MG63 (cell line): ENCODE results near the gene TNS1. TPM values are rescaled to one million over a fixed set of nuclear protein-coding genes. Genes with fewer than 3 reads are reported as not detected.

Experiments used
- DNase-seq: peaks from one replicate; pipeline ENCODE4 v3.0.0-alpha.2; 2020
- H3K27me3 ChIP-seq: fragments of 250-450 bp; sonication (Bioruptor Pico); 2 replicates; pipeline ENCODE4 v1.5.1; 2020; ENCODE audit warnings: mild to moderate bottlenecking, moderate library complexity
- H3K36me3 ChIP-seq: fragments of 250-450 bp; sonication (Bioruptor Pico); 2 replicates; pipeline ENCODE4 v1.5.1; 2020; ENCODE audit warnings: mild to moderate bottlenecking, moderate library complexity
- H3K4me3 ChIP-seq: fragments of 250-450 bp; sonication (Bioruptor Pico); 2 replicates; pipeline ENCODE4 v1.5.1; 2020; ENCODE audit warnings: mild to moderate bottlenecking, moderate library complexity
- H3K9me3 ChIP-seq: fragments of 250-450 bp; sonication (Bioruptor Pico); 2 replicates; pipeline ENCODE4 v1.5.1; 2020; ENCODE audit warnings: mild to moderate bottlenecking, moderate library complexity
- total RNA-seq: library from RNA; depleted of rRNA; stranded (reverse); fragments of >200 nt; shearing (Covaris generic); gene quantifications from 2 replicates; pipeline ENCODE4 v1.2.3, GENCODE V29; 2014; ENCODE audit warnings: low replicate concordance

The TNS1 gene
- total RNA-seq, 1 experiment from 2014 or later: 17.6 TPM

DNA sequence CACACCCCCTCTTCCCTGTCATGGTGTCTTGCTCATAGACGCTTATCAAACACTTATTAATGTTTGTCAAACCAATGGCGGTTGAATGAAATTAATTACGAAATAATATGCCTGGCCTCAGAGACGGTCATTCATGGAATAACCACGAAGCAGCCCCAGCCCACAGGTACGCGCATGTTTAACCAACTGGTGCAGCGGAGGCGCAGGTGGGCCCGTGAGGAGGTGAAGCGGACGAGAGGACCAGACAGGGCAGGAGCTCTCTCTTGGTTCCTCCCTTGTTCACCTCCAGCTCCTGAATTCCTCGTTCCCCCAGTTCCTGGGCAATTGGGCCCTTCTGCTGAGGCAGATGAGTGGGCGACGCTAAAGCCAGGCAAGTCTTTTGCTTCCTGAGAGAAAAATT is 169.8 kb downstream of the TNS1 start:
- Histone ChIP-seq H3K4me3 (no peak overlapping the region), H3K36me3 (peaks cover 26% of the 10 kb centered on the region), H3K9me3 (no peaks in the 10 kb centered on the region), H3K27me3 (no peaks in the 10 kb centered on the region)
- DNase-seq: no peak

DNA sequence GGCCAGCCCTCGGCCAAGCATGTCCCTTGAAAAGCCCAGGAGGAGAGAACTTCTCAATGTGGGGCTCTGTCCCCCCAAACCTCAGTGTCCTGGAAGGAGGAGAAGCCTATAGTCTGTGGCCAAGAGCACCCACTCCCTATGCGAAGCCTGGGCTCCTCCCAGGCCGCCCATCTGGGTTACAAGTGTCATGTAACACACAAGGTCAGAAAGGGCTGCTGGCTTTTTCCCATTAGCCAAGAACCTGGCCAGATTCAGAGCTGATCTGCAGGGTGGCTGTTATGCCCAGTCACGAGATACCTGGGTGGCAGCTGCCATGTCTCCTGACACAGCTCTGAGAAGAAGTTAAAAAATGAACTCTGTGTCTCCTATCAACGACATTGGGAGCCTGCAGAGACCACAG is 170.7 kb downstream of the TNS1 start:
- no peak overlapping the region for H3K4me3 ChIP-seq
- no peaks in the 10 kb centered on the region for H3K9me3 ChIP-seq
- peaks cover 26% of the 10 kb centered on the region for H3K36me3 ChIP-seq
- DNase-seq: no peak
- no peaks in the 10 kb centered on the region for H3K27me3 ChIP-seq

DNA sequence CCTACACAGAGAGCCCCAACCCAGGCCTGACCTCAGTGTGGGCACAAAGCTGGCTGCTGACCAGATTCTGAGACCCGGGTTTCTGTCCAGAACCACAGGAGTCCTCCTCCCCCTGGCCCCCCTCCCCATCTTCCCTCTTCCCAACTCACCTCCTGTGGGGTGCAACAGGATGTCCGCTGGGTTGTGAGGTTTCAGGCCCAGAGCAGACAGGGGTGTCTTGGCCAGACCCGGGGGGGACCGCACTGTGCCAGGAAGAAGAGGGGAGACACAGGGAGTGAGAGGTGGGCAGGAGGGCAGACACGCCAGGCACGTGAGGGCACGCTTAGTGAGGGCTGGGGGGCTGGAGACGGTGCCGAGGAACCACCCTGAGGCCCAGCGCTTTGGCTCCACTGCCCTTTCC is 171.5 kb downstream of the TNS1 start:
- H3K27me3 ChIP-seq: no peaks in the 10 kb centered on the region
- peaks cover 24% of the 10 kb centered on the region for H3K36me3 ChIP-seq
- no peaks in the 10 kb centered on the region for H3K9me3 ChIP-seq
- H3K4me3 ChIP-seq: no peak overlapping the region
- no peak for DNase-seq

DNA sequence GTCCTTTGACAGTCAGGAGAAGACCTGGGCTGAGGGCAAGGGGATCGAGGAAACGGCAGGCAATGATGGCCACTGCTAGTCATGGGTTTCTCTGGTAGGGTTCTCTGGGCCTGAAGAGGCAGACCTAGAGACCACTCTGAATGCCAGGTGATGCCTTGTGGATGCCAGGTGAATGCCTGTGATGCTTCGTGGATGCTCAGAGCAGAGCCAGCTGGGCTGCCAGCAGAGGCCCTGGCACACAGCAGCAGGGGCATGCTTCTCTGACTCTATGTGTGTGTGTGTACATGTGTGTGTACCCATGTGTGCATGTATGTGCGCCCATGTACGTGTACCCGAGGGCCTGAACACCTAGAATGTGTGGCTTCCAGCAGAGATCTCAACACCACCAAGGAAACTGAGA is 172.0 kb downstream of the TNS1 start:
- H3K9me3 ChIP-seq: no peaks in the 10 kb centered on the region
- no peak overlapping the region for H3K4me3 ChIP-seq
- H3K27me3 ChIP-seq: no peaks in the 10 kb centered on the region
- no peak for DNase-seq
- H3K36me3 ChIP-seq: peaks cover 22% of the 10 kb centered on the region

DNA sequence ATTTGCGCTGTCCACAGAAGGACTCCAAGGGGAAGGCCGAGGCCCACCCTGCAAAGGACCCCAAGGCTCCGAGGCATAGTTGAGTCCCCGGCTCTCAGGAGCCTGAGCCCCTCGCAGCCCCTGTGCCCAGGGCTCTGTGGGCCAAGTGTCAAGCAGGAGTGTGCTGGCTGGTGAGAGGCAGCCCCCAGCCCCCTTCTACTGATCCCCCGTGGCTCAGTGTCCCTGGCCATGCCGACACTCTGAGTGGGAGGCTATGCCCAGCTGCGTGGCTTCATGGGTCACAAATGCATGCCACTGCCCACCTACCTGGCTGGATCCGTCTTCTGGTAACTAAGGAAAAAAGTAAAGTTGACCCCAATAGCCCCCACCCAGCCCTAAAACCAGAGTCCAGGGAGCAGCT is 172.7 kb downstream of the TNS1 start:
- Histone ChIP-seq H3K4me3 (no peak overlapping the region), H3K27me3 (no peaks in the 10 kb centered on the region), H3K9me3 (no peaks in the 10 kb centered on the region), H3K36me3 (peaks cover 18% of the 10 kb centered on the region)
- no peak for DNase-seq

DNA sequence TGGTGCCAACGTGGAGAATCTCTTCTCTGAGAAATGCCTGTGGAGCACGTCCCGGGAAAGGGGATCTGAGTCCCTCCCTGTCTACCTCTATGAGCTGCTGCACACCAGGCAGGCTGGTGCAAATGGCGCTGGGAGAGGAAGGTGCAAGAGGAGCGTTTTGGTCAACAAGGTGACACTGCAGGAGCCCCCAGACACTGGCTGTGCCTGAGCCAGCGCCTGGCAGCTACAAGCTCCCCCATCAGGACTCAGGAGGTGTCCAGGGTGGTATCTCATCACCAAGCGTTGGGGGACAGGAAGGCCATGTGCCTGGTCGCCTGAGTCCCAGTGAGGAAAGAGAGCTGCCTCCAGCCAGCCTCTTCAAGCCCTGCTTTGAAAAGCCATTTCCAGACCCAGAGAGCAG is 173.4 kb downstream of the TNS1 start:
- H3K4me3 ChIP-seq: no peak overlapping the region
- H3K36me3 ChIP-seq: peaks cover 15% of the 10 kb centered on the region
- no peak for DNase-seq
- H3K27me3 ChIP-seq: no peaks in the 10 kb centered on the region
- H3K9me3 ChIP-seq: no peaks in the 10 kb centered on the region

DNA sequence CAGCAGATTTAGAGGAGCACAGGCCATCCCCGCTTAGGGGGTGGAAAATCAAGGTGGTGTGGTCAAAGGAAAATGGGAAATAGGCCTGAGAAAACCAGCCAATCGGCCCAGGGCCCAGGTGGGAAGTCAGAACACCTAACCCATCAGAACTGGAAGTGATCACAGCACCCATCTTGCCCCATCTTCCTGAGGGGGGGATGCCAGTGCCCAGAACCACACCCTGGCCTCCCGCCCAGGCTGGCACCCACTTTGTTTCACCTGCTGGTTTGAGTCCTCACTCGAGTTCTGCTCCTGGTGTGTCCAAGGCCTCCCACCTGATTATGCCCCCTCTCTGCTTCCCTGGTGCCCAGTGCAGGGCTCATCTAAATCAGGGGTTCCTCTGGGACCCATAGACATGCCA is 174.5 kb downstream of the TNS1 start:
- H3K27me3 ChIP-seq: no peaks in the 10 kb centered on the region
- peaks cover 10% of the 10 kb centered on the region for H3K36me3 ChIP-seq
- no peaks in the 10 kb centered on the region for H3K9me3 ChIP-seq
- no peak overlapping the region for H3K4me3 ChIP-seq
- no peak for DNase-seq

DNA sequence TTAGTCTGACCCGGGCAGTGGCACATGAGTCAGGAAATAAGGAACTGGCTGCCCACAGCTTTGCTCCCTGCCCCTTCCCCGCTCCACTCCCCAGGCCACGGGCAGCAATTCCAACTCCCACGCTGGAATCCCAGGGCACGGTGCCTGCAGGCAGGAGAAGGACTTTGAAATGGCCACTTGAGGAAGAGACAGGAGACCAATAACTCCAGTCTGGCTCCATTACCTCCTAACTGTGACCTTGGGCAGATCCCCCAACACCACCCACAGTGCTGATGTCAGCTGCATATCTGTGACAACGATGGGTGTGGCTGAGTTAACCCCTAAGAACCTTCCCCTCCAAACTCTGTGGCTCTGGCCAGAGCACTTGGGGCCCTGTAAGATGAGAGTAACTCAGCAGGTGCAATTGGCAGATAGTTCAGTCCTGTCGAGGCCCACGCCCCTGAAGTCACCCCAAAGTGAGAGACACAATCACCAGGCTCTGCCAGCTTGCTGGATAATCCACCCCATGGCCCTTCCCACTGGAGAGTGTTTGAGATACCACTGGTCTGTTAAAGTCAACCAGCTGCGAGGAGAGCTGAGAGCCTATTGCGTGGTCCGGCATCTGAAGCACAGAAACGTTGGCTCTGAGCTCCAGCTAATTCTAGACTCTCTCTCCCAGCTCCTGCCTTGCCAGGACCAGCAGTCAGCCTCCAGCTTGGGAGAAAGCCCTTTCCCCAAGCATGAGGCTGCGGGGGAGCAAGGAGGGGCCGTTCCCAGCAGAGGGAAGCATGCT is 175.2 kb downstream of the TNS1 start:
- peak; percentile 21 for DNase-seq
- Histone ChIP-seq H3K4me3 (no peak overlapping the region), H3K27me3 (no peaks in the 10 kb centered on the region), H3K9me3 (no peaks in the 10 kb centered on the region), H3K36me3 (peaks cover 10% of the 10 kb centered on the region; the same call in 1 of the 2 replicates)

DNA sequence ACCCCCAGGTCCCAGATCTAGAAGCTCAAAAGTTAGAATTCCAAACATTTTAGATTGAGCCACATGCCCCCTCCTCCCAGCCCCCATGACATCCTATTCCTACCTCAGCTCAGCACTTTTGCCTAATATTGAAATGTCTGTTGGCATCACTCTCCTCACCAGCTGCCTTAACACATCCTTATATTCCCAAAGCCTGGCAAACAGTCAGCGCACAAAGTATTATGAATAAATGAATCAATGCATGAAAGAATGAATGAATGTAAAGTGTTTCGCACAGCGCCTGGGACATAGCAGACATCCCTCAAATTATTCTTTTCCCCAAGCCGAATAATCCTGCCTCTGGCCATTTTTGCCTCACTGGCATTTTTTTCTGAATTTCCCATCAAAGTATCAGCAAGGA is 175.8 kb downstream of the TNS1 start:
- Histone ChIP-seq H3K27me3 (no peaks in the 10 kb centered on the region), H3K9me3 (no peaks in the 10 kb centered on the region), H3K4me3 (no peak overlapping the region), H3K36me3 (peaks cover 10% of the 10 kb centered on the region; the same call in 1 of the 2 replicates)
- DNase-seq: no peak

DNA sequence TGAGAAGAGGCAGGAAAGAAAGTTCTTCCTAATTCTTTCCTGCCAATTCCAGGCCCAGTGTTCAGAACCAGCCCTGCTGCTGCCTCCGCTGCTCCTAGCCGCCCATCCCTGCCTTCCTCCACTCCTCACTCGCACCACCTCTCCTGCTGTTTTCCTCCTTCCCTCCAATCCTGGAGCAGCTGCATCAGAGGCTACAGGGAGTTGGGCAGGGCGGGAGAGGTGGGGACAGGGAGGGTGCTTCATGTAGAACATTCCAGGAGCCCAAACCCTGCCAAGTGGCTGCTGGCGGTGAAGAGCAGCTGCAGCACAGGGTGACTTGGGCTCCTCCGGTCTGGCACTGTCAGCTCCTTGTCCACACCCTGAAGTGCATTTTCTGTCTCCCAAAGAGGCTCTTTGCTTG is 176.3 kb downstream of the TNS1 start:
- Histone ChIP-seq H3K4me3 (no peak overlapping the region), H3K36me3 (peaks cover 10% of the 10 kb centered on the region; the same call in 1 of the 2 replicates), H3K27me3 (no peaks in the 10 kb centered on the region), H3K9me3 (no peaks in the 10 kb centered on the region)
- DNase-seq: no peak

DNA sequence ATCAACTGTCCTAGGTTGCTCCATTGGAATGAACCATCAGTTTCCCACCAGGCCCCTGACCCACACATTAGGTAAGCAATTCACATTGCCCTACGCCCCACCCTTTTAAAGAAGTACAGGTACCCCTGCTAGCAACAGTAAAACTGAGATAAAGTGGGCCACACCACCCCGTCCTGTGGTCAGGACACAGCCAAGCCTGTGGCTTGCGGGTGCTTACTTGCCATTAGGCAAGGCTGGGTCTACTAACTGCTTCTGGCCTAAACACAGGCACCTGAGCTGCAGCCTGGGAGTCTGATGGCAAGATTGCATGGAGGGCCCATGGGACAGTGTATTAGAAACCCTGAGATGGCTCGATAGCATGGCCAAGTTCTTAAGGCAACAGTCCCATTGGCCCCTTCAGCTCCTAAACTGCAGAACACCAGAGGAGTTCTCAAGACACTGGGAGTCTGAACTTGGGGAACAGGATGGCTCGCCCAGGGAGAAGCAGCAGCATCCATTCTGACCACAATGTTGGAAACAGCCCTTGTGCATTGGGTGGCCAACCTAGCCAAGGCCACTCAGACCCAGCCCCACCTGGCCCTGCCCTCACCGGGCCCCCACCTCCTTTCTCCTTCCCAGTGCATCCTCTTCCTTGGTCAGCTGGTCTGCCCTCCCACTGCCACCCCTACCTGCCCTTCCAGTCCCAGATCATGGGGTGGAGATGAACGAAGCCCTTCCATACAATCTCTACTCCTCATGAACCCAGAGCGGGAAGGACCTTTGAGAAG is 177.1 kb downstream of the TNS1 start:
- no peak for DNase-seq
- Histone ChIP-seq H3K27me3 (no peaks in the 10 kb centered on the region), H3K36me3 (peaks cover 3% of the 10 kb centered on the region; the same call in 1 of the 2 replicates), H3K9me3 (no peaks in the 10 kb centered on the region), H3K4me3 (no peak overlapping the region)

DNA sequence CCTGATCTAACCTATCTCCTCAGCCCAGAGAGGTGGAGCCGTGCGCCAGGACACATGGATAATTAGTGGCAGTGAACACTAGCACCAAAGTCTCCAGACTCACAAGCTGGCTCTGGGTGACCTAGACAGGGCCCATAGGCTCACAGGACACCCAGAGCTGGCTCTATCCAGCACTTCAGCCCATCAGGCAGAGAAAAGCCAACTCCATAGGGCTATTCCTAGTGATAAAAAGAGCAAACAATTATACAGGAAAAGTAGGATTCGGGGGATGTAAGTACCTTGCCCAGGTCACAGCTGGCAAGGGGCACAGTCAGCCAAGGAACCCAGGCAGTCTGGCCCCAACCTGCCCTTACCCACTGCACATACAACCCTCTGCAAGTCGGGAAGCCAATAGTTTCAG is 178.6 kb downstream of the TNS1 start:
- H3K4me3 ChIP-seq: no peak overlapping the region
- no peak for DNase-seq
- H3K27me3 ChIP-seq: no peaks in the 10 kb centered on the region
- H3K36me3 ChIP-seq: peaks cover 1% of the 10 kb centered on the region
- H3K9me3 ChIP-seq: no peaks in the 10 kb centered on the region

DNA sequence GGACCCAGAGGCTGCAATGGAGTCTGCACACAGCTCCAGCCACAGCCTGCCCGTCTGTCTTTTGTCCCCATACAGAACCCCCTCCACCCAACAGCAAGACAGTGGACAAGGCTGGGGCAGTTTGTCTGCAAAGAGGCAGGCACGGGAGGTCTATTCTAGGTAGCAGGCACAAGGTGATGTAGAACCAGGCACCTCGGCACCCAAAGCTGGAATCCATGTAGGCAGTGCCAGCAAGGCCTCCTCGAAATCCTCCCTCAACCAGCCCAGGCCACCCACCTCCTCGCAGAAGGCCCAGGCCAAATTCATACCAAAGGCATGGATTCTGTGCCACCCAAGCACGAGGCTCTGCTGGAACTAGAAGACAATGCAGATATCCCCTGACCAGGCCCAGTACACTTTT is 179.2 kb downstream of the TNS1 start:
- no peaks in the 10 kb centered on the region for H3K9me3 ChIP-seq
- no peaks in the 10 kb centered on the region for H3K27me3 ChIP-seq
- no peak overlapping the region for H3K4me3 ChIP-seq
- no peak for DNase-seq
- peaks cover 4% of the 10 kb centered on the region for H3K36me3 ChIP-seq

DNA sequence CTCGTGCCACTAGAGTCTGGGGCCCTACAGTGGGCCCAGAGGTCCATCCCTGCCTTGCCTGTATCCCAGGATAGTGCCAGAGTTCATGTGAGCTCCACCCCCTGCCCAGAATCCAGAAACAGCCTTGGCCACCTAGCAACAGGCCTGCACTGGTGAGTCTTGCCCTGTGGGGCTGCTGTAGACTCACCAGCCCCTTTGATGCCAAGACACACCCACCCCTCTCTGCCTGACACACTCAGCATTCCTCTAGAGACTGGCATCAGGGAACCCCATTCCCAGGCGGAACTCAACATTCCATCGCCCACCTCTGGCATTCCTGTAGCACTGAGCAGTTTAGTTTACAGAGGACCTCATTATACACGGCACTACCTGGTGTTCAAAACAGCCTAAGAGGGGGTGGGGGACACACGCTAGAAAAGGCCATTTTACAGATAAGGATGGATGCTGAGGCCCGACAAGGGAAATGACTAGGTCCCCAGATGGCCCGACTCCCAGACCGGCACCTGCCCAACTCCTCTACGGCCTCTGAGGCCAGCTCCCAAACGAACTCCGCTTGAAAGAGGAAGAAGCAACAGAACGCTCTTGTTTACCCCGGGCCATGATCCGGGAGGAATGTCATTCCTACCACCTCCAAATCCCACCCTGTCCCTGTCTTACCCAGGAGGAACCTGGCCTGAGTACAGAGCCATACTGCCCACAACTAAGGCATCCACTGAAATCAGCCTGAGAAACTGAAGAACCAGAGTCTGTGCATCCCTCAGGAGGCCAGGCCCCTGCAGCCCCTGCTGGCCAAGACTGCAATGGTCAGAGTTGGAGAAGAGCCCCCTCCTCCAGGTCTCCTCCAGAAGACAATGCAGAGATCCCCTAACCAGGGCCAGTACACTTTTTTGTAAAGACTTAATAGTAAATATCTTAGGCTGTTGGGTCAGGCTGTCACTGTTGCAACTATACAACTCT is 180.2 kb downstream of the TNS1 start:
- H3K36me3 ChIP-seq: peaks cover 7% of the 10 kb centered on the region
- no peaks in the 10 kb centered on the region for H3K27me3 ChIP-seq
- no peaks in the 10 kb centered on the region for H3K9me3 ChIP-seq
- H3K4me3 ChIP-seq: no peak overlapping the region
- DNase-seq: peak; percentile 68

DNA sequence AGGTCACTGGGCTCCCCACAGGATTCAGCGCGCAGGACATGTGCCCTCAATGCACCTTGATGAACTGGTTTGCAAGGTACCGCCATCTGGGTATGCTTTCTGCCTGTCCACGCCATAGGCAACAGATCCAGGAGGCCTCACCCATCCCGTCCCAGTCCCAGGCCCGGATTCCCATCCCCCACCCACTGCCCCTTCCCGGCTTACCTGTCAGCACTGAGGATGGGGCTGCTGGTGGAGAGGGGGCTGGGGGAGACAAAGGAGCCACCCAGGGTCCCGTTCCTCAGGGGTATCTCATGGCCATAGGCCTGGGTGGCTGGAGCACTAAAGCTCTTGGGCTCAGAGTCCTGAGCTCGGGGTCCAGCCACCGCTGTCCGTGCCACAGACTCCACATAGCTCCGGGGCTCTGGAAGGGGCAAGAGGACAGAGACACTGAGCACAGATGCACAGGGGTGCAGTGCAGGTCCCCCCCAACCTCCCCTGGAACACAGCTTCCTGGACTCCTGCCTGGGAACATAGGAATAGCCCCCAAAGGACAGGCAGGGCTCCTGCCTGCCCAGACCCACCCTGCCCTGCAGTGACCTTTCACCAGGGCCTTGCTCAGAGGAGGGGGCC is 181.2 kb downstream of the TNS1 start:
- Histone ChIP-seq H3K27me3 (no peaks in the 10 kb centered on the region), H3K9me3 (no peaks in the 10 kb centered on the region), H3K36me3 (peaks cover 13% of the 10 kb centered on the region), H3K4me3 (no peak overlapping the region)
- no peak for DNase-seq

DNA sequence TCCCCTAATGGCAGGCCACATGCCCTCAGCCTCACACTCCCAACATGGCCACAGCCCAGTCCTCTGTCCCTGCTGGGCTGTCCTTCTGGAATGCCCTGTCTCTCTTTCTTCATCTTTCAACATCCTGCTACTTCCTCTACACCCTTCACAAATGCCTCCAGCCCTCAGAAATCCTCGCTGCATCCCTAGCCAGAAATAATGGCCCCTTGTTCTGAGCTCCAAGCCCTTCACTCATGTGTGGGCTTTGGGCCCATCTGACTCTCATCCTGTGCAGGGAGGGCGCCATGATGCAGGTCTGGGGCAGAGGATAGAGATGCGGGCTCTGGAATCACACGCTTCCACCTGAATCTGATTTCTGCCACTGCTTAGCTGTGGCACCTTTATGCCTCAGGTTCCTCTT is 181.9 kb downstream of the TNS1 start:
- H3K9me3 ChIP-seq: no peaks in the 10 kb centered on the region
- H3K36me3 ChIP-seq: peaks cover 13% of the 10 kb centered on the region
- DNase-seq: no peak
- H3K4me3 ChIP-seq: no peak overlapping the region
- H3K27me3 ChIP-seq: no peaks in the 10 kb centered on the region
